CD8-positive, alpha-beta memory T cell (primary cell): Measurements from ENCODE around the gene GLTPD2. TPM values are rescaled to one million over a fixed set of nuclear protein-coding genes. Genes with fewer than 3 reads are reported as not detected.
"Not testable (repeated sequence)": the region's sequence is repeated elsewhere in the genome, so short reads cannot be mapped to it uniquely, and the experiment has no call there.

Experiments used
- CTCF ChIA-PET: fragments of 350-600 bp; sonication (Branson Sonifier 250); formaldehyde crosslinking; loops from one replicate; lab custom pipeline; 2021; ENCODE audit warnings: antibody characterized with exemption; lab: Charles Lee
- POLR2A ChIA-PET: fragments of 350-600 bp; sonication (Branson Sonifier 250); formaldehyde crosslinking; loops from one replicate; lab custom pipeline; 2021; ENCODE audit warnings: antibody characterized with exemption; lab: Charles Lee
- DNase-seq, 5 donors: peaks; one replicate each; pipeline versions ENCODE4 v3.0.0 to v3.0.0-alpha.2; 2020 to 2022; ENCODE audit warnings: mixed read lengths in 1 of 5
- H3K27ac ChIP-seq: one replicate; pipeline ENCODE4 v1.7.0; 2013; ENCODE audit warnings: low read depth, mild to moderate bottlenecking, low read length, moderate library complexity
- H3K27me3 ChIP-seq: 2 replicates; pipeline ENCODE4 v1.7.0; 2013; ENCODE audit warnings: low read length, mild to moderate bottlenecking; ENCODE audit not compliant: insufficient read depth, poor library complexity, severe bottlenecking
- H3K36me3 ChIP-seq: 2 replicates; pipeline ENCODE4 v1.7.0; 2013; ENCODE audit warnings: mild to moderate bottlenecking, low read length, moderate library complexity; ENCODE audit not compliant: insufficient read depth
- H3K4me1 ChIP-seq: 2 replicates; pipeline ENCODE4 v1.7.0; 2013; ENCODE audit warnings: mild to moderate bottlenecking, low read length, moderate library complexity; ENCODE audit not compliant: insufficient read depth
- H3K4me3 ChIP-seq: 2 replicates; pipeline ENCODE4 v1.7.0; 2013; ENCODE audit warnings: mild to moderate bottlenecking, low read length
- H3K9me3 ChIP-seq: 2 replicates; pipeline ENCODE4 v1.7.0; 2013; ENCODE audit warnings: mild to moderate bottlenecking, low read length
- H3K27ac Mint-ChIP-seq, 8 donors: one replicate each; pipeline ENCODE4 v1.8.0; 2020 to 2021; ENCODE audit warnings: mixed read lengths in 8 of 8, mild to moderate bottlenecking in 6 of 8, inconsistent platforms in 3 of 8, moderate library complexity in 3 of 8
- H3K27me3 Mint-ChIP-seq, 2 donors: one replicate each; pipeline ENCODE4 v1.8.0; 2020 to 2021; ENCODE audit warnings: mixed read lengths in 2 of 2, mild to moderate bottlenecking in 1 of 2, moderate library complexity in 1 of 2
- H3K36me3 Mint-ChIP-seq, 3 donors: one replicate each; pipeline ENCODE4 v1.8.0; 2020 to 2021; ENCODE audit warnings: mixed read lengths in 3 of 3, inconsistent platforms in 1 of 3, mild to moderate bottlenecking in 1 of 3
- H3K4me1 Mint-ChIP-seq, 3 donors: one replicate each; pipeline ENCODE4 v1.8.0; 2020 to 2021; ENCODE audit warnings: mixed read lengths in 3 of 3, inconsistent platforms in 1 of 3, mild to moderate bottlenecking in 1 of 3
- H3K4me3 Mint-ChIP-seq, 7 donors: one replicate each; pipeline ENCODE4 v1.8.0; 2020 to 2021; ENCODE audit warnings: mixed read lengths in 7 of 7, mild to moderate bottlenecking in 6 of 7, moderate library complexity in 4 of 7, inconsistent platforms in 2 of 7
- H3K9me3 Mint-ChIP-seq, 5 donors: one replicate each; pipeline ENCODE4 v1.8.0; 2020 to 2022; ENCODE audit warnings: mixed read lengths in 5 of 5, mild to moderate bottlenecking in 3 of 5, moderate library complexity in 2 of 5, inconsistent platforms in 1 of 5
- polyA plus RNA-seq: library from polyadenylated mRNA; unstranded; fragments of 300-500 nt; fragmentation: Illumina TruSeq; gene quantifications from one replicate; pipeline ENCODE4 v1.2.3, GENCODE V29; 2021
- total RNA-seq, 2 experiments: library from RNA; stranded (reverse); gene quantifications; one replicate each; pipeline ENCODE4 v1.2.3, GENCODE V29; 2021

The GLTPD2 gene
- total and polyA plus RNA-seq, 3 experiments from 2014 or later, result not detected

GRCh38 chr17:4812690-4813089, 23.9 kb downstream of the GLTPD2 start:
- no peak for DNase-seq
- Histone ChIP-seq H3K4me1 (peaks cover 4% of the 10 kb centered on the region), H3K27ac (no peak overlapping the region), H3K4me3 (no peak overlapping the region), H3K27me3 (no peaks in the 10 kb centered on the region), H3K36me3 (no peaks in the 10 kb centered on the region), H3K9me3 (no peaks in the 10 kb centered on the region)
- POLR2A ChIA-PET, result no interaction called here
- H3K27me3 Mint-ChIP-seq, result peaks cover 0 to 1% of the 10 kb centered on the region in 2 donors
- H3K9me3 Mint-ChIP-seq, result no peaks in the 10 kb centered on the region
- CTCF ChIA-PET, result no interaction called here
- H3K27ac Mint-ChIP-seq, result no peak overlapping the region
- peaks cover 0 to 9% (median 6%) of the 10 kb centered on the region in 3 donors for H3K4me1 Mint-ChIP-seq
- H3K4me3 Mint-ChIP-seq, result peak overlapping the region in 1 of 7 donors; percentile 3
- H3K36me3 Mint-ChIP-seq, result peaks cover 0 to 33% (median 11%) of the 10 kb centered on the region in 3 donors

GRCh38 chr17:4815043-4815675, 26.4 kb downstream of the GLTPD2 start:
- ChIA-PET CTCF (interaction anchor here (1.5 kb wide), 1 partner anchor 25 kb away, joined by 5 read pairs; no protein-coding TSS in a partner anchor), POLR2A (no interaction called here)
- peak overlapping the region in 1 of 8 donors; percentile 0 for H3K27ac Mint-ChIP-seq
- DNase-seq, result no peak
- no peaks in the 10 kb centered on the region for H3K9me3 Mint-ChIP-seq
- H3K4me3 ChIP-seq, result no peak overlapping the region
- no peaks in the 10 kb centered on the region for H3K4me1 Mint-ChIP-seq
- H3K4me1 ChIP-seq, result no peaks in the 10 kb centered on the region
- no peaks in the 10 kb centered on the region for H3K9me3 ChIP-seq
- no peaks in the 10 kb centered on the region for H3K36me3 ChIP-seq
- H3K27me3 ChIP-seq, result no peaks in the 10 kb centered on the region
- peaks cover 0 to 1% of the 10 kb centered on the region in 2 donors for H3K27me3 Mint-ChIP-seq
- peaks cover 0 to 33% (median 16%) of the 10 kb centered on the region in 3 donors for H3K36me3 Mint-ChIP-seq
- no peak overlapping the region for H3K4me3 Mint-ChIP-seq
- H3K27ac ChIP-seq, result no peak overlapping the region

- Mint-ChIP-seq H3K9me3 (no peaks in the 10 kb centered on the region), H3K36me3 (peaks cover 0 to 28% (median 12%) of the 10 kb centered on the region in 3 donors), H3K27ac (no peak overlapping the region), H3K27me3 (peaks cover 0 to 1% of the 10 kb centered on the region in 2 donors), H3K4me3 (no peak overlapping the region), H3K4me1 (no peaks in the 10 kb centered on the region)
- no peak overlapping the region for H3K27ac ChIP-seq
- no peaks in the 10 kb centered on the region for H3K27me3 ChIP-seq
- no peak overlapping the region for H3K4me3 ChIP-seq
- ChIA-PET CTCF (no interaction called here), POLR2A (no interaction called here)
- DNase-seq, result no peak
- no peaks in the 10 kb centered on the region for H3K36me3 ChIP-seq
- no peaks in the 10 kb centered on the region for H3K4me1 ChIP-seq
- H3K9me3 ChIP-seq, result no peaks in the 10 kb centered on the region
These were observed 28.1 kb downstream of the GLTPD2 start for GRCh38 chr17:4816826-4817225.

GRCh38 chr17:4818276-4818675, 29.5 kb downstream of the GLTPD2 start:
- Mint-ChIP-seq H3K27me3 (peaks cover 0 to 1% of the 10 kb centered on the region in 2 donors), H3K27ac (peak overlapping the region in 2 of 8 donors; percentile 71 to 83), H3K9me3 (no peaks in the 10 kb centered on the region), H3K4me1 (no peaks in the 10 kb centered on the region), H3K36me3 (peaks cover 0 to 33% (median 12%) of the 10 kb centered on the region in 3 donors), H3K4me3 (no peak overlapping the region)
- no peaks in the 10 kb centered on the region for H3K9me3 ChIP-seq
- ChIA-PET POLR2A (no interaction called here), CTCF (no interaction called here)
- H3K27me3 ChIP-seq, result no peaks in the 10 kb centered on the region
- H3K36me3 ChIP-seq, result no peaks in the 10 kb centered on the region
- no peak for DNase-seq
- H3K27ac ChIP-seq, result no peak overlapping the region
- no peaks in the 10 kb centered on the region for H3K4me1 ChIP-seq
- H3K4me3 ChIP-seq, result no peak overlapping the region

- peaks cover 0 to 1% of the 10 kb centered on the region in 2 donors for H3K27me3 Mint-ChIP-seq
- no peak for DNase-seq
- H3K9me3 ChIP-seq, result no peaks in the 10 kb centered on the region
- no peaks in the 10 kb centered on the region for H3K4me1 Mint-ChIP-seq
- H3K36me3 Mint-ChIP-seq, result peaks cover 0 to 16% (median 4%) of the 10 kb centered on the region in 3 donors
- ChIA-PET CTCF (interaction anchor here (1.4 kb wide), 1 partner anchor 66 kb away, joined by 4 read pairs; no protein-coding TSS in a partner anchor), POLR2A (no interaction called here)
- no peaks in the 10 kb centered on the region for H3K36me3 ChIP-seq
- H3K27ac ChIP-seq, result no peak overlapping the region
- H3K27me3 ChIP-seq, result no peaks in the 10 kb centered on the region
- no peak overlapping the region for H3K4me3 ChIP-seq
- no peaks in the 10 kb centered on the region for H3K4me1 ChIP-seq
- no peak overlapping the region for H3K4me3 Mint-ChIP-seq
- no peaks in the 10 kb centered on the region for H3K9me3 Mint-ChIP-seq
- H3K27ac Mint-ChIP-seq, result no peak overlapping the region
These were observed 34.1 kb downstream of the GLTPD2 start for GRCh38 chr17:4822835-4823234.

GRCh38 chr17:4823373-4824089, 34.8 kb downstream of the GLTPD2 start:
- Histone ChIP-seq H3K4me1 (no peaks in the 10 kb centered on the region), H3K36me3 (no peaks in the 10 kb centered on the region), H3K9me3 (no peaks in the 10 kb centered on the region), H3K27me3 (no peaks in the 10 kb centered on the region), H3K27ac (no peak overlapping the region), H3K4me3 (no peak overlapping the region)
- POLR2A ChIA-PET, result no interaction called here
- Mint-ChIP-seq H3K9me3 (no peaks in the 10 kb centered on the region), H3K27me3 (peaks cover 0 to 1% of the 10 kb centered on the region in 2 donors), H3K4me3 (no peak overlapping the region), H3K27ac (no peak overlapping the region), H3K36me3 (peaks cover 0 to 12% (median 3%) of the 10 kb centered on the region in 3 donors), H3K4me1 (no peaks in the 10 kb centered on the region)
- CTCF ChIA-PET, result interaction anchor here (1.0 to 1.4 kb wide), 2 partner anchors 33 to 65 kb away, joined by 3 to 4 read pairs; no protein-coding TSS in a partner anchor
- no peak for DNase-seq

- Mint-ChIP-seq H3K27ac (no peak overlapping the region), H3K4me1 (no peaks in the 10 kb centered on the region), H3K9me3 (no peaks in the 10 kb centered on the region), H3K4me3 (no peak overlapping the region), H3K27me3 (no peaks in the 10 kb centered on the region), H3K36me3 (peaks cover 0 to 5% (median 0%) of the 10 kb centered on the region in 3 donors)
- POLR2A ChIA-PET, result no interaction called here
- no peaks in the 10 kb centered on the region for H3K4me1 ChIP-seq
- H3K27ac ChIP-seq, result no peak overlapping the region
- H3K9me3 ChIP-seq, result no peaks in the 10 kb centered on the region
- no peaks in the 10 kb centered on the region for H3K36me3 ChIP-seq
- no peak overlapping the region for H3K4me3 ChIP-seq
- CTCF ChIA-PET, result no interaction called here
- H3K27me3 ChIP-seq, result no peaks in the 10 kb centered on the region
- no peak for DNase-seq
These were observed 38.6 kb downstream of the GLTPD2 start for GRCh38 chr17:4827399-4827798.

- CTCF ChIA-PET, result interaction anchor here (1.4 kb wide), 1 partner anchor 26 kb away, joined by 3 read pairs; the partner anchor contains the start of gene PLD2
- not testable (repeated sequence) for H3K9me3 ChIP-seq, DNase-seq, H3K27me3 Mint-ChIP-seq, H3K36me3 ChIP-seq, H3K27me3 ChIP-seq, H3K9me3 Mint-ChIP-seq
- H3K4me1 Mint-ChIP-seq, result peaks cover 38 to 39% (median 38%) of the 10 kb centered on the region in 3 donors
- POLR2A ChIA-PET, result interaction anchor here (1.5 kb wide), 1 partner anchor 107 kb away, joined by 3 read pairs; the partner anchor contains the start of genes RNF167 and SLC25A11
- Histone ChIP-seq H3K27ac (peak overlapping the region; percentile 65), H3K4me3 (peak overlapping the region; percentile 77), H3K4me1 (peaks cover 27% of the 10 kb centered on the region)
- H3K36me3 Mint-ChIP-seq, result peaks cover 0 to 11% (median under 1%) of the 10 kb centered on the region in 3 donors
- H3K27ac Mint-ChIP-seq, result peak overlapping the region; percentile 90 to 98 (median 98)
- peak overlapping the region; percentile 89 to 97 (median 93) for H3K4me3 Mint-ChIP-seq
These were observed 44.0 kb downstream of the GLTPD2 start for GRCh38 chr17:4832829-4833177.
